ENCODE results near the gene HOXD13.

DNA sequence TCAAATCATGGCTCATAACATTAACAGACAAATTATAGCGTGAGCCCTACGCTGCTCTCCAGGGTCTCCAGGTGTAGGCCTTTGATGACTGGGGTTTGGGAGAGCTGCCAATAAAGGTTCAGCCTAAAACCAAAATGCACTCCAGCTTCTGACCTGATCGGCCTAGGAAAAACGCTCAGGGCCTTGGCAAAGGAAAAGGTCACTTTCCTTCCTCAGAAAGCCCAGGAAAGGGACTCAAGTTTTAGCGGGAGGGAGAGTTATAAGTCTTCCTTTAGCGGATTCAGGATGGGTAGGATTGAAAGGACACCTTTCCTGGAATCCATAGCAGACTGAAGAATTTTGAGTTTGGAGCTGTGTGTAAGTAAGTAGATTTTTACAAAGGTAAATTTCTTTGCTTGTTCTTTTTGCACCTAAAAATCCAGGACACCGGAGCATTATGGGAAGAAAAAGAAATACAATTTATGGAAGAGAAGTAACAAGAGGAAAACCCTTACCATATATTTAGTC is 17.5 kb upstream of the HOXD13 start:
- TF ChIP-seq ATF2 (IDR thresholded peaks at IDR 0.05; ENCODE audit: low read length): no peak
- TF ChIP-seq GABPA (IDR thresholded peaks at IDR 0.05; ENCODE audit: borderline replicate concordance, insufficient read depth, low read length): no peak
- no peak for TF ChIP-seq POLR2A (IDR thresholded peaks at IDR 0.05; ENCODE audit: control extremely low read depth in 1 of 2, low read depth in 2 of 2, low read length in 2 of 2)
- no peak for TF ChIP-seq MAFK (IDR thresholded peaks at IDR 0.05; ENCODE audit: low read depth, low read length)
- no peak for TF ChIP-seq SIRT6 (IDR thresholded peaks at IDR 0.05; ENCODE audit: low read length)
- TF ChIP-seq POLR2AphosphoS5 (IDR thresholded peaks at IDR 0.05; ENCODE audit: low read depth, low read length): no peak
- TF ChIP-seq, protein P1, sequence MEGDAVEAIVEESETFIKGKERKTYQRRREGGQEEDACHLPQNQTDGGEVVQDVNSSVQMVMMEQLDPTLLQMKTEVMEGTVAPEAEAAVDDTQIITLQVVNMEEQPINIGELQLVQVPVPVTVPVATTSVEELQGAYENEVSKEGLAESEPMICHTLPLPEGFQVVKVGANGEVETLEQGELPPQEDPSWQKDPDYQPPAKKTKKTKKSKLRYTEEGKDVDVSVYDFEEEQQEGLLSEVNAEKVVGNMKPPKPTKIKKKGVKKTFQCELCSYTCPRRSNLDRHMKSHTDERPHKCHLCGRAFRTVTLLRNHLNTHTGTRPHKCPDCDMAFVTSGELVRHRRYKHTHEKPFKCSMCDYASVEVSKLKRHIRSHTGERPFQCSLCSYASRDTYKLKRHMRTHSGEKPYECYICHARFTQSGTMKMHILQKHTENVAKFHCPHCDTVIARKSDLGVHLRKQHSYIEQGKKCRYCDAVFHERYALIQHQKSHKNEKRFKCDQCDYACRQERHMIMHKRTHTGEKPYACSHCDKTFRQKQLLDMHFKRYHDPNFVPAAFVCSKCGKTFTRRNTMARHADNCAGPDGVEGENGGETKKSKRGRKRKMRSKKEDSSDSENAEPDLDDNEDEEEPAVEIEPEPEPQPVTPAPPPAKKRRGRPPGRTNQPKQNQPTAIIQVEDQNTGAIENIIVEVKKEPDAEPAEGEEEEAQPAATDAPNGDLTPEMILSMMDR (IDR thresholded peaks at IDR 0.05; ENCODE audit: control extremely low read depth in 1 of 3, insufficient read depth in 1 of 3, low read depth in 1 of 3, low read length in 3 of 3): no peak
- no peak for TF ChIP-seq RAD21 (IDR thresholded peaks at IDR 0.05 in 1 of 2, conservative IDR thresholded peaks at IDR 0.05 in 1 of 2; ENCODE audit: low read depth in 2 of 2, low read length in 2 of 2)

All from H1 (cell line).